GM04504 (cell line): ENCODE results near the gene IPO9.
A peak's percentile ranks its signal among the peaks of the same experiment; 100 is the strongest.
"Not testable (repeated sequence)": the region's sequence is repeated elsewhere in the genome, so short reads cannot be mapped to it uniquely, and the experiment has no call there.

Experiments used
- DNase-seq: peaks from one replicate; pipeline ENCODE4 v3.0.0-alpha.2; 2012; ENCODE audit warnings: low read depth

The IPO9 gene

DNA sequence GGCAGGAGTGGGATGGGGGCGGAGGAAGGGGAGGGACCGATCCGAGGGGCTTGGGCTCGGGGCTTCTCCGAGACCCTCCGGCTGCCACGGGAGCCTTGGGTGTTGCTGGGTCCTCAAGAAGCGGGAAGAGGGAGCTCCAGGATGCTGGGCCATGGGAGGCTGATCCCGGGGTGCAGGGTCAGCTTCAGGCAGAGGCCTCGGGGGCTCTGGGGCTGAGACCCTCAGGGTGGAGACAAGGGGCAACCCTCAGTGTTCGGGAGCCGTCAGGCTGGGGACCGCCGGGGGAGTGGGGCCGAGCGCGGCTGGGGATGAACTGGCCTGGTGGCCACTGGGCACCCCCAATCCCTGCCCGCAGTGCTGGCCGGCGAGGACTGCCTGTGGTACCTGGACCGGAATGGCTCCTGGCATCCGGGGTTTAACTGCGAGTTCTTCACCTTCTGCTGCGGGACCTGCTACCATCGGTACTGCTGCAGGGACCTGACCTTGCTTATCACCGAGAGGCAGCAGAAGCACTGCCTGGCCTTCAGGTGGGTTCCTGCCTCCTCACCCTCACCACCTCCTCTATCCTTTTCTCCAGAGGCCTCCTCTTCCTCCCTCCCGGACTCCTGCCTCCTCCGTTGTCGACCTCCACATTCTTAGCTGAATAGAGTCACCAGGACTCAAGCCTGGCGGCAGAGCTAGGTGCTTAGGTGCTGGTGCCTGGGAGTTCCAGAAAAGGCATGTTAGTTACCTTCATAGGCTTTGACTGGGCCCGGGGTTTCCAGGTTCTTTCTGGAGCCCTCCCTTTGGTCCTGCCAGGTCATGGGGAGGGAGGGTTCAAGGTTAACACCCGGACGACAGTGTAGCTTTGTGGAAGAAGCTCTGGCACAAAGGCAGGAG lies 60.4 kb downstream of the IPO9 start:
- no peak for DNase-seq

DNA sequence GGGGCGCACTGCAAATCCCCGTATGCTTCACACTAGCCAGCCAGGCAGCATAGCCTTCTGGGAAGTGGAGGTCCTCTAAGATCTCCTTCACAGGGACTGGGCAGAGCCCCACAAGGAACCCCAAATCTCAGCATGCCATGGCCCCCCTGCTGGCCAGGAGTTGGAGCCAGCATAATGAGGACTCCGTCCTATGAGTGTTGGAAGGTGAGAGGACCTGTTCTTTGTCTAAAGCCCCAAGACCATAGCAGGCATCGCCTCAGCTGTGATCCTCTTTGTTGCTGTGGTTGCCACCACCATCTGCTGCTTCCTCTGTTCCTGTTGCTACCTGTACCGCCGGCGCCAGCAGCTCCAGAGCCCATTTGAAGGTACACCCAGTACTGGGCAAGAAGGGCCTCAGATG lies 61.3 kb downstream of the IPO9 start:
- no peak for DNase-seq

- no peak for DNase-seq
Observed at GRCh38 chr1:201890806-201891450, 62.0 kb downstream of the IPO9 start.

DNA sequence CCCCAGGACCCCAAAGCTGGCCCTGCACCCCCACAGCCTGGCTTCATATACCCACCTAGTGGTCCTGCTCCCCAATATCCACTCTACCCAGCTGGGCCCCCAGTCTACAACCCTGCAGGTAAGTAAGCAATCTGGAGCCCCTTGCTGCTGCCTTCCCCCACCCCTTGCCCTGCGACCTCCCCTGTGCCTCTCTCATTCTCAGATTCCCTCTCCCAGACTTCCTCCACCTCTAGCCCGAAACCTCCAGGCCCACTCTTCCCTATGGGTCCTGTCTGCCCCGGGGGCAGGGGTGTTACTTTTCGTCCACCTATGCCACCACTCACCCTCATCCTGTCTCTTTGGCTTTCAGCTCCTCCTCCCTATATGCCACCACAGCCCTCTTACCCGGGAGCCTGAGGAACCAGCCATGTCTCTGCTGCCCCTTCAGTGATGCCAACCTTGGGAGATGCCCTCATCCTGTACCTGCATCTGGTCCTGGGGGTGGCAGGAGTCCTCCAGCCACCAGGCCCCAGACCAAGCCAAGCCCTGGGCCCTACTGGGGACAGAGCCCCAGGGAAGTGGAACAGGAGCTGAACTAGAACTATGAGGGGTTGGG lies 62.6 kb downstream of the IPO9 start:
- DNase-seq, result no peak

DNA sequence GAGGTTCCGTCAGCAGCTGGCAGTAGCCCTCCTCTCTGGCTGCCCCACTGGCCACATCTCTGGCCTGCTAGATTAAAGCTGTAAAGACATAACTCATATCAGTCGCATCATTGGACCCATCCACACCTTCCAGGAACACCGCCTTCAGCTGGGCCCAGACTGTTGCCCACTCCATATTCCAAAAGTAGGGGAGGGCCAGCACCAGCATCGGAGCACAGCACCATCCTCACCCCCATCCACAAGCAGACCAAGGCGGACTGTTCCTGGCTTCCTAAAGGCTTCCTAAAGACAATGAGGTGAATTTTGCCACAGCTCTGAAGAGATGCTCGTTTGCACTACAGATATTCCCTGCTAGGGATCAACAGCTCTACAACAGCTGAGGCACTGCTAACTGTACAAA lies 63.3 kb downstream of the IPO9 start:
- DNase-seq, result no peak

GRCh38 chr1:201893431-201893830 lies 64.5 kb downstream of the IPO9 start:
- DNase-seq, result no peak

DNA sequence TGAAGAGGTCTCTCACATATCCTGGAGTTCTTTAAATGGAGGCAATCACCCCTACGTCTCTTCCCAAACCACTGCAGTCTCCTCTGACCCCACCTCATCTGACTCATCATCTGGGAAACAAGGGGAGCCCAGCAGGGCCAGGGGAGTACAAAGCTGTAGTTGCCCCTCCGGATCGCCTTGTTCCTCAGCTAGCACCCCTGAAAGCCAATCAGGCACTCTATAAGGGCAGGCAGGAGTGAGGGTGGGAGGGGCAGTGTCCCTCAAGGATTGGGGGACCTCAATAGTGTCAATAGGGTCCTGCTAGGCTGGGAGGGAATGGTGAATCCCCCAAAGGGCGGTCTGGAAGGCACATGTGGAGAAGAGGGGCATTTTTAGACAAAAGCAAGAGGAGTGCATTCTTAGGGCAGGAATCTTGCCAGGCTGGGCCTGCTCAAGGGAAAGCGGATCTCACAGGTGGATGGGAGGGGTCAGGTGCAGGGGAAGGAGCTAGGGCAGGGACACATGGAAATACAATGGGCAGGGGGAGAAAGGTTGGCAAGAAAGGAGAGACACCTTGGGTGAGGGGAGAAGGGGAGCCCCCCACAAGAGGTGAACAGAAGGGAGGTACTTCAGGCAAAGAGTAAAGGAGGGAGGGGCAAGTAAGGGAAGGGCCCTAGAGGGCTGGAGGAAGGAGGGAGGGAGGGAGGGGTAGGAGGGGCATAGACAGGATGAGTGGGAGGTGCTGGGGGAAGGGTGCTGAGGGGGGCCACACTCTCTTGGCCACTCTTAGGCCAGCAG lies 65.6 kb downstream of the IPO9 start:
- DNase-seq, result no peak

GRCh38 chr1:201895120-201895665 lies 66.2 kb downstream of the IPO9 start:
- no peak for DNase-seq

- peak; percentile 76 for DNase-seq
Observed at GRCh38 chr1:201895913-201896807, 67.2 kb downstream of the IPO9 start.

DNA sequence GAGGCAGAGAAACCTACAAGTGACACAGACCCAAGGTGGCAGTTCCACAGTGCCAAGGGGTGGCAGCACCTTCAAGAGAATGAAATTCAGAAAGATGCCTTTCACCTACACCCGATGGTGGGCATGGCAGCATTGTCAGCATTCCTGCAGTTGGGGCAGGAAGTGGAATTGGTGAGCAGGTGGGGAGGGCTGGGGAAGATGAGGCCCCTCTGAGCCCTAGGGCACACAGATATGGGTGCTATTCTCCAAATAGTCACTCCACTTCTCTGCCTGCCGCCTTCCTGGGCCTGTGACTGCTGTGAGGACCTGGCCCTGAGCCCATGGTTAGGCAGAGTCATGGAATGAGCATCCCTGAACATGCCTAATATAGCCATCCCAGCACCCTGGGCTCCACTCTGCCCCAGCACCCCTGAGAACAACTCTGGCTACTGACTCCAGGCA lies 68.0 kb downstream of the IPO9 start:
- DNase-seq, result peak; percentile 58

DNA sequence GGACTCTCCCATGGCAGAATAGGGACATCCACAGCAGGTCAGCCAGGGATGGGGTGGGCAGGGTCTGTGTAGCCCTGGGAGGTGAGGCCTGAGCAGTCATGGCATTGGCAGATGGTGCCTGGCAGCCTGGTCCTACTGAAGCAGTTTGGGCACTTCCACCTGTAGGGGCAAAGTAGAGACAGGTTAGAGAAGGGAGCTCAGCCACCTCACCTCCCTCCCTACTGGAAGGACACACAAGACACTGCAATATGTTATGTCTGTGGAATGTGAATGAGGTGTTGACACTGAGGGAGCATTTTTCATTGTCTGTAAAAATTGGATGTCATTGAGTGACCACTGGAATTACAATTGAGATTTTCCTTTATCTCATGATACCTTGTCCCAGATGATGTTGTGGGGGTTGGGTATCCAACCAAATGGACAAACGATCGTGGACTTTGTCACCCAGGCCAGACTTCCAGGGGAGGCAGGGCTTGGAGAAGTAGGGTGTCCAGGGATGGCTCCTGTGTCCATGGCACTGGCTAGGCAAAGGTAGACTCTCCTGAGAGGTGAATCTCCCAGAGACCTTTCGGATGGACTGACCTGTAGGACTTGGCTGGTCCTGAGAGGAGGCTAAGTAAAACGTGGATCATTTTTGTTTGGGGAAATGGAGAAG lies 69.4 kb downstream of the IPO9 start:
- DNase-seq, result no peak

- DNase-seq, result no peak
Observed at GRCh38 chr1:201898992-201899391, 70.0 kb downstream of the IPO9 start.

- no peak for DNase-seq
Observed at GRCh38 chr1:201899683-201900429, 70.9 kb downstream of the IPO9 start.

- DNase-seq, result no peak
Observed at GRCh38 chr1:201900476-201900875, 71.5 kb downstream of the IPO9 start.

DNA sequence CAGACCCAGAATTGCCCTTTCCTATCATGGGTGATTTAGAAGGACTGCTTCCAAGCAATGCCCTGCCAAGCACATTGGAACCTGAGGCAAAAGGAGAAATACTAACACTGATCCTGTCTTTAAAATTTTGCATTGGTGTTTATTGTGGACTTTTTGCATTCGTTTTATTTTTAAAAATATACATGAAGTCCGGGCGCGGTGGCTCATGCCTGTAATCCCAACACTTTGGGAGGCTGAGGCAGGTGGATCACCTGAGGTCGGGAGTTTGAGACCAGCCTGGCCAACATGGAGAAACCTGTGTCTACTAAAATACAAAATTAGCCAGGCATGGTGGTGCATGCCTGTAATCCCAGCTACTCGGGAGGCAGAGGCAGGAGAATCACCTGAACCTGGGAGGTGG lies 72.1 kb downstream of the IPO9 start:
- not testable (repeated sequence) for DNase-seq

GRCh38 chr1:201902198-201902597 lies 73.2 kb downstream of the IPO9 start:
- no peak for DNase-seq

DNA sequence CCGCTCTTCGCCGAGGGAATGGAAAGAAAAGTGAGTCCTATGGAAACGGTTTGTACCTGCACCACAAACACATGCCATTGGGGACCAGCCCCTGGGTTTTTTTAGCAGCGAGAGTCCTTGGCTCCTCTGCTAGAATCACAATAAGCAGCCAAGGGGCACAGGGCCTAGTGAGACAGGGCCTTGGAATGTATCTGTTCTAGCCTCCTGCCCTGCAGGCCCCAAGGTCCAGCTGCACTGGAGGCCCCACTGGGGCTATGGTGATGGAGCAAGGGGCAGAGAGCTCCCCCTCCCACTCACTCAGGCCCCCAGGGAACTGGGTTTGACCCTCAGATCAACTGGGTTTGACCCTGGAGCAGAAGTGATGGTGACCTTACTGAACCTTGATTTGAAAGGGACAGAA lies 74.2 kb downstream of the IPO9 start:
- DNase-seq, result no peak

- peak; percentile 77 for DNase-seq
Observed at GRCh38 chr1:201904579-201904978, 75.6 kb downstream of the IPO9 start.

DNA sequence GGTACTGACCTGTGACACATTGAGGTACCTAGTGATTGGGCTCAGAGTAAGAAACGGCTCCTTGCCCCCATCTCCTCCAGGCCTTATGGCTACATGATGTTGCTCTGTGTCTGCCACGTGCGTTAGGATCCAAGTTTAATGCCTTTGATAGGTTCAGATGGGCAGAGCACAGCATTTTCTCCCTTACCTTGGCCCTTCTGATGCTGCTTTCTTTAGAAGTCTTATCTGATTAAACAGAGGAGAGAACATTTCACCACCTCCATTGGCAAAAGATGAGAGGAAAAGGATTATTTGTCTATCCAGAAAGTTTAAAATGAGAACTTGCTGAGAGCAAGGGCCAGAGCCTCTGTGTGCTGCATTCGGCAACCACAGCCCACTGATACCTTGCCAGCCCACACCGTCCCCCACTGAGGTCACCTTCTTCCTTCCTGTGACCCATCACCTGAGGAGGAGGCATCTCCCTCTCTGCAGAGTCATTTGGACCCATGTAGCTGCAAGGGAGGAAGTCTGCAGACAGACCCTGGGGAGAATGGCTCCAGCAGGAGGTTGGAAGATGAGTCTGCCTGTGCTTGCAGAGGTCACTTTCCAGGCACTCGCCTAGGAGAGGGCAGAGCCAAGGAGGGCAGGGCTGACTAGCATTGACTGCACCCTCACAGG lies 76.4 kb downstream of the IPO9 start:
- DNase-seq, result no peak
